Tibial nerve (tissue), 3 donors: ENCODE results near the gene FAU.

ENCODE experiments used
- POLR2A ChIP-seq, 2 donors: fragments of 450-650 bp; IDR thresholded peaks; one replicate each; pipeline ENCODE4 v1.6.1; 2017; ENCODE audit warnings: antibody characterized with exemption in 2 of 2, mild to moderate bottlenecking in 2 of 2, moderate library complexity in 2 of 2
- TF ChIP-seq, protein P1 (sequence below), 5 experiments: fragments of 200-600 bp in 3 of 5; fragments of 450-650 bp in 2 of 5; sonication (generic) in 3 of 5; IDR thresholded peaks; one replicate each; pipeline ENCODE4 v1.5.1; 2016 to 2019; ENCODE audit warnings: antibody characterized with exemption in 5 of 5, mild to moderate bottlenecking in 3 of 5, moderate library complexity in 2 of 5

DNA sequence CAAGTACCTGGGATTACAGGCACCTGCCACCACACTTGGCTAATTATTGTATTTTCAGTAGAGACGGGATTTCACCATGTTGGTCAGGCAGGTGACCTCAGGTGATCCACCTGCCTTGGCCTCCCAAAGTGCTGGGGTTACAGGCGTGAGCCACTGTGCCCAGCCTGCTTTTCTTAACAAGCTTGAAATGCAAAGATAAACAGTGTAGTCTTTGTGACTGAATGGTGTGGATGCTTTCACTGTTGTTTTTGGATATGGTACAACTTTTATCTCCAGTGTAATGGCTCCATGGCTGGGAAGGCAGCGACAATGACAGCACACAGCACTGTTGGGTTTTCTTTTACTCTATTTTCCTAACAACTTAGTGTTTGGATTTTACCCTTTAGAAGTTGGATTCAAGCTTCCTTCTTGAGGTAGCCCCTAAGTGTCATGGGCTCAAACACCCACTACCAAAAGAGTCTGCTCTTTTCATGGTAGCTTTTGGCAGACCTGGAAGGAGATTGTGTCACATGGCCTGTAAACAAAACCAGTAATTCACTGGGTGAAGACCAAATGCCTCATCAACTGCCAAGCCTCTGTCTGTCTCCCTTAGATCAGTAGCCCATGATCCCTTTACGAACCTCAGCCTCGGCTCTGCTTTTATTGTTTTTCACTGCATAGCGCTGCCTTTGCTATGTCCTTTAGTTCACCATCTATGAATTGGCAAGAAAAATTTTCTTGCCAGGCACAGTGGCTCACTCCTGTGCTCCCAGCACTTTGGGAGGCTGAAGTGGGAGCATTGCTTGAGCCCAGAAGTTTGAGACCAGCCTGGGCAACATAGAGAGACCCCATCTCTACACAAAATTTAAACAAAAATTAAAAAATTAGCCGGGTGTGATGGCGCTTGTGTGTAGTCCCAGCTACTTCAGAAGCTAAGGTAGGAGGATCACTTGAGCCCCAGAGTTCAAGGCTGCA, 19.5 kb downstream of the FAU start:
- TF ChIP-seq, protein P1, sequence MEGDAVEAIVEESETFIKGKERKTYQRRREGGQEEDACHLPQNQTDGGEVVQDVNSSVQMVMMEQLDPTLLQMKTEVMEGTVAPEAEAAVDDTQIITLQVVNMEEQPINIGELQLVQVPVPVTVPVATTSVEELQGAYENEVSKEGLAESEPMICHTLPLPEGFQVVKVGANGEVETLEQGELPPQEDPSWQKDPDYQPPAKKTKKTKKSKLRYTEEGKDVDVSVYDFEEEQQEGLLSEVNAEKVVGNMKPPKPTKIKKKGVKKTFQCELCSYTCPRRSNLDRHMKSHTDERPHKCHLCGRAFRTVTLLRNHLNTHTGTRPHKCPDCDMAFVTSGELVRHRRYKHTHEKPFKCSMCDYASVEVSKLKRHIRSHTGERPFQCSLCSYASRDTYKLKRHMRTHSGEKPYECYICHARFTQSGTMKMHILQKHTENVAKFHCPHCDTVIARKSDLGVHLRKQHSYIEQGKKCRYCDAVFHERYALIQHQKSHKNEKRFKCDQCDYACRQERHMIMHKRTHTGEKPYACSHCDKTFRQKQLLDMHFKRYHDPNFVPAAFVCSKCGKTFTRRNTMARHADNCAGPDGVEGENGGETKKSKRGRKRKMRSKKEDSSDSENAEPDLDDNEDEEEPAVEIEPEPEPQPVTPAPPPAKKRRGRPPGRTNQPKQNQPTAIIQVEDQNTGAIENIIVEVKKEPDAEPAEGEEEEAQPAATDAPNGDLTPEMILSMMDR (IDR thresholded peaks at IDR 0.05) = no peak
- no peak for TF ChIP-seq POLR2A (IDR thresholded peaks at IDR 0.05)
